Fibroblast of skin of left biceps (primary cell): ENCODE data around the gene ANXA7.
A peak's percentile ranks its signal among the peaks of the same experiment; 100 is the strongest.
"Not testable (repeated sequence)": the region's sequence is repeated elsewhere in the genome, so short reads cannot be mapped to it uniquely, and the experiment has no call there.

Source experiments
- DNase-seq, 2 experiments: peaks; one replicate each; pipeline ENCODE4 v3.0.0-alpha.2; 2013; ENCODE audit warnings: low read depth in 2 of 2

Gene ANXA7

DNA sequence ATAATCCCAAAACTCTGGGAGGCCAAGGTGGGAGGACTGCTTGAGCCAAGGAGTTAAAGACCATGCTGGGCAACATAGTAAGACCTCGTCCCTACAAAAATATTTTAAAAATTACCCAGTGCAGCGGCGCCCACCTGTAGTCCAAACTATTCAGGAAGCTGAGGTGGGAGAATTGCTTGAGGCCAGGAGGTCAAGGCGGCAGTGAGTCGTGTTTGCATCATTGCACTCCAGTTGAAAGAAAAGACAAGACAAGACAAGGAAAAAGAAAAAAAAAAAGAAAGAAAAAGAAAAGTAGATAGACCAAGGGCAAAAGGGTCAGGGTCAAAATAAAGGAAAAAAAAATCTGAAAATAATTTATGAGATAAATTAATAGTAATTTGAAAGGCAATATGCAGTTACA is 5.8 kb downstream of the ANXA7 start:
- no peak for DNase-seq

DNA sequence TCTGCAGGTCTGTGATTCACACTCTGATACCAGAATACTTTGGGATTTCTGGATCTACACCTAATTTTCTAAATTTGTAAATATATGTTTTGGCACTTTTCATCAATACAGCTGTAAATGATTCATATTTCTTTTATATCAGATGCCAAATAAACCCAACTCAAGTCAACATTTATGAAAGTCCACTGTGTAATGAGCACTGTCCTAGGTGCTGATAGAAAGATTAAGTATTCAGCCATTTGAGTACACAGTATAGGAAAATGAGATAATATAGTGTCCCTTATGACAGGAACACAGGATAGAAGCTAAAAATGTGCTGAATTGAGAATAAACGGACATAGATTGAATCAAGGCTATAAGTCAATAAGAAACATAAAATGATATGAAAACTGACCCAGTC is 6.4 kb downstream of the ANXA7 start:
- no peak for DNase-seq

DNA sequence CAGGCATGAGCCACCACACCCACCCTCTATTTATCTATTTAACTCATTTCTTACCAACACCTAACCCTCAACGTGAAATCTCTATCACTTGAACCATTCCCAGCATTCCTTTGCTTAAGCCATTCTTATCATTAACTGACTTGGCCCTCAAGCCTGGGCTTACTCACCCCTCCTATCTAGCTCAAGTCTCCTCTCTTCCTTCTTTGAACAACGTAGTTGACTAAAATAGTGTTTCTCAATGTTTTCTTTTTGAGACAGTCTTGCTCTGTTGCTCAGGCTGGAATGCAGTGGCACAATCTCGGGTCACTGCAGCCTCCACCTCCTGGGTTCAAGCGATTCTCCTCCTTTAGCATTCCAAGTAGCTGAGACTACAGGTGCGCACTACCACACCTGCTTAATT is 7.0 kb downstream of the ANXA7 start:
- no peak for DNase-seq

DNA sequence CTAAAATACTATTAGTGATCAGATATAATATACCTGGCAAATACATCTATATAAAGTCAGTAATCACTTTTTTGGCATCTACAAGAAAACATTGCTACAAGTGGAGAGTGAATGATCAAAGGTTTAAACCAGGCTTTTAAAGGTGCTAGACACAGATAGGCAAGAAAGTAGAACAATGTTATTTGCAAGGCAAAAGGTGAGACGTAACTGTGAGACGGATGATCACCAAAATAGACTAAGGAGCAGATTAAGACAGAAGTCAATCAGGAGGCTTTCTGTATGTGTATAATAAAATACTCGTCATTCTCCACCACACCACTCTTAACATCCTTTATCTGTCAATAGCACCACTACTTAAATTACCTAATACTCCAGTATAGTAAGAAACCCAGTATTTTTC is 8.3 kb downstream of the ANXA7 start:
- DNase-seq = no peak

DNA sequence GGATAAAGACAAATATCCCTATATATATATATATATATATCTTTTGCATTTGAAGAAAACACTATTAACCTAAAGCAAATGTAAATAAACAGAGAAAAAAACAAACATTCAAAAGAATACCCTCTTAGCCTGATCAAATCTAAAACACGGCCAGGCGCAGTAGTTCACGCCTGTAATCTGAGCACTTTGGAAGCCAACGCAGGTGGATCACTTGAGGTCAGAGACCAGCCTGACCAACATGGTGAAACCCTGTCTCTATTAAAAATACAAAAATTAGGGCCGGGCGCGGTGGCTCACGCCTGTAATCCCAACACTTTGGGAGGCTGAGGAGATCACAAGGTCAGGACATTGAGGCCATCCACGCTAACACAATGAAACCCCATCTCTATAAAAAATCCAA is 9.2 kb downstream of the ANXA7 start:
- no peak for DNase-seq

DNA sequence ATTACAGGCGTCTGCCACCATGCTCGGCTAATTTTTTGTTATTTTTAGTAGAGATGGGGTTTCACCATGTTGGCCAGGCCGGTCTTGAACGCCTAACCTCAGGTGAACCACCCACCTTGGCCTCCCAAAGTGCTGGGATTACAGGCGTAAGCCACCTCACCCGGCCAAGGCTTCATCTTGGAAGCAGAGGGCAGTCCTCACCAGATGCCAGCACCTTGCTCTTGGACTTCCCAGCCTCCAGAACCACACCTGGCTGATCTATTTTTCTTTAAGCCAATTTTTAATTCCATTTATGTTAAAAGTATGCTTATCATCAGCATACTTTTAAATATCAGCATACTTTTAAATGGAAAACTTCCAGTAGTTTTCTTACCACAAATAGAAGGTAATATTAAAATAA is 12.2 kb downstream of the ANXA7 start:
- DNase-seq = no peak

DNA sequence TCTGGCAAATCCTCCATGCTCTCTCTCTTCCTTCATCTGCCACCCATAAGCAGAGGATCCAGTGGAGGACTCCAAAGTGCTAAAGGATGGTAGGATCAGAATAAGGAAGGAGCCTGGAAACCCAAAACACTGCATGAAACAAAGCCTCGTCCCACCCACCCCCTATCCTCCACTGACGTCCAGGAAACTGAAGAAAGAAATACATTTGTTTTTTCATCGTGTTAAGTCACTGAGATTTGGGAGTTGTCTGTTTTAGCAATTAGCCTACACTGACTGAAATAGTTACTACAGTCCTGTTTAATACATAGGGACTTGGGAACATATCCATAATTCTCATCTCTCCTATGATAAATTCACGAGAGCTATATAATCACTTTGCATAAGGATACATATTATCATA is 14.8 kb downstream of the ANXA7 start:
- DNase-seq = no peak

DNA sequence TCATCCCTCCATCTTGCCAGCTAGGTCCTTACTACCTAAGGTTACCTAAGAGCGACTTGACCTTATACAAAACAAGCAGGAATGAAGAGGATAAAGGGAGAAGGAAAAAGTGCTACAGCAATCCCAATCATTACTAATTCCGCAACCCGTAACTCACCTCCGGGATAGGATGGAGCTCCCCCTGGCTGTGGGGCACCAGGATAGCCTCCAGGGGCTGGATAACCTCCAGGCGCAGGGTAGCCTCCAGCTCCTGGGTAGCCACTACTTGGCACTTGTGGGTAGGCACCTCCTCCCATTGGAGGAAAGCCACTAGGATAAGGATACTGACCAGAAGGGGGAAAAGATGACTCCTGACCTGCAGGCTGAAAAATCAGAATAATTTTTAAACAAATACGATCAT is 15.8 kb downstream of the ANXA7 start:
- no peak for DNase-seq

DNA sequence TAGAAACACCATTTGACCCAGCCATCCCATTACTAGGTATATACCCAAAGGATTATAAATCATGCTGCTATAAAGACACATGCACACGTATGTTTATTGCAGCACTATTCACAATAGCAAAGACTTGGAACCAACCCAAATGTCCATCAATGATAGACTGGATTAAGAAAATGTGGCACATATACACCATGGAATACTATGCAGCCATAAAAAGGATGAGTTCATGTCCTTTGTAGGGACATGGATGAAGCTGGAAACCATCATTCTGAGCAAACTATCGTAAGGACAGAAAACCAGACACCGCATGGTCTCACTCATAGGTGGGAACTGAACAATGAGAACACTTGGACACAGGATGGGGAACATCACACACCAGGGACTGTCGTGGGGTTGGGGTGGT is 19.5 kb downstream of the ANXA7 start:
- DNase-seq = not testable (repeated sequence)

DNA sequence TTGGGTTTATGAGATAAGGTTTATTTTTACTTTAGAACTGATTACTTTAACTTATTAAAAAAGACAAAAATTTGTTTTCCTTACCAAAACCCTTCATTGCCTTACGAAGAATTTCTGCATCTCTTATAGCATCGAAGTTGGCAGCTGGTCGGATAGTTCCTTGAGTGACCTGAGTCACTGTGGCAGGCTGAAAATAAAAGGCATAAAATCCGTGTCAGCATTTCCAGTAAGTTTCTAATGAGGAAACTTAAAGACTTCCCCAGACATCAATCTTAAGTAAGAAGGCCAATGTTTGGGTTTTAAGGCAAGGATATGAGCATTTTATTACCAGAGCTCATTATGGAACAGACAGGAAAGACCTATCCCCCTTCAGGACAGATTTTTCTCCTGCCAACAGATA is 25.6 kb downstream of the ANXA7 start:
- DNase-seq = no peak

DNA sequence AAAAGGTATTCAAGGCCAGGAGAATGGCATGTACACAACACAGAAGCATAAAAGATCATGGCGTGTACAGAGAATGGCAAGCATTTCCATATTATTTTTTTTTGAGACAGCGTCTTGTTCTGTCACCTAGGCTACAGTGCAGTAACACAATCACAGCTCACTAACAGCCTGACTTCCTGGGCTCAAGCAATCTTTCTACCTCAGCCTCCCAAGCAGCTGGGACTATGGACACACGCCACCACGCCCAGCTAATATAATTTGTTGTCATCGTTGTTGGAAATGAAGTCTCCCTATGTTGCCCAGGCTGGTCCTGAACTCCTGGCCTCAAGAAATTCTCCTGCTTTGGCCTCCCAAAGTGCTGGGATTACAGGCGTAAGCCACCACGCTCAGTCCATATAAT is 27.3 kb downstream of the ANXA7 start:
- DNase-seq = no peak

DNA sequence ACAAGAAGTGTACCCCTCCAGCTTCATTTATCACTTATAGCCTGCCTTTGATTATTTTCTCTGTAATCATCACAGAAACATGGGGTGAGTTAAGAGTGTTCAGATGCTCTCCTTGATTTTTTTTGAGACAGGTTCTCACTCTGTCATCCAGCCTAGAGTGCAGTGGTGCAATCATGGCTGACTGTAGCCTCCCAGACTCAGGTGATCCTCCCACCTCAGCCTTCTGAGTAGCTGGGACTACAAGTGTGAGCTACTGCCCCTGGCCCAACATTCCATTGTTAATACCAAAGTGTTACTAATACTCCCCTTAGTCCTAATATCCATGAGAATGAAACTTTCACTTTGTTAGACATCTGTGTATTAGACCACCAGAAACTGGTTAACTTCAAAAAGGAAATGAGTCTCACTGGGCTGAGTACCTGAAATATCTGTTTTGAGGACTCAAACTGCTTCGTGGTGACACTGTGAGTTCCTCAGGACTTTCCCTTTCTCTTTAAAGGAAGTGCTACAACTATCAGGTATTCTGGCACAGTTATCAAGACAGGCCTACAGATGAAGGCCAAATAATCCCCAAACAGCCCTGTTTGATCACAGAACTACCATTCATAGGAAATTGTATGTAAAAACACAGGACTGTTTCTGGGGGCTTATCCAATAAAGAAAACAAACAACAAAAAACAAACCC is 34.7 kb downstream of the ANXA7 start:
- DNase-seq = no peak

DNA sequence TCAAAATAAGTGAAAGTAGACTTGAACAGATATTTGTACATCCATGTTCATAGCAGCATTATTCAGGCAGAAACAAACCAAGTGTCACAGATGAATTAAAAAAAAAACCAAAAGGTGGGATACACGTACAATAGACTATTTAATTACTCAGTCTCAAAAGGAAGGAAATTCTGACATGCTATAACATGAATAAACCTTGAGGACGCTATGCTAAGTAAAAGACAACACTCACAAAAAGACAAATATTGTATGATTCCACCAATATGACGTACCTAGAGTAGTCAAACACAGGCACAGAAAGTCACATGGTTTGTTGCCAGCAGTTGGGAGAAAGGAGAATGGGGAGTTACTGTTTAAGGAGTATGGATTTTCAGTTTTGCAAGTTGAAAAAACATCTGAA is 37.2 kb downstream of the ANXA7 start:
- DNase-seq = no peak

DNA sequence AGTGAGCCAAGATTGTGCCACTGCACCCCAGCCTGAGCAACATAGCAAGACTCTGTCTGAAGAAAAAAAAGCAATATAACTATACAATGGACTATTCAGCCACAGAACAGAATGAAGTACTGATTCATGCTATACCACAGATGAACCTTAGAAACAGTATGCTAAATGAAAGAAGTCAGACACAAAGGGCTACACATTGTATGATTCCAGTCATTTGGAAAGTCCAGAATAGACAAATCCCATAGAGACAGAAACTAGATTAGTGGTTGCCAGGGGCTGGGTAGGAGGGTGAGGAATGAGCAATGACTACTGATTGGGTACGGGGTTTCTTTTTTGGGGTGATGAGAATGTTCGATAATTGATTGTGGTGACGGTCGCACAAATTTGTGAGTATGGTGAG is 45.6 kb downstream of the ANXA7 start:
- no peak for DNase-seq

DNA sequence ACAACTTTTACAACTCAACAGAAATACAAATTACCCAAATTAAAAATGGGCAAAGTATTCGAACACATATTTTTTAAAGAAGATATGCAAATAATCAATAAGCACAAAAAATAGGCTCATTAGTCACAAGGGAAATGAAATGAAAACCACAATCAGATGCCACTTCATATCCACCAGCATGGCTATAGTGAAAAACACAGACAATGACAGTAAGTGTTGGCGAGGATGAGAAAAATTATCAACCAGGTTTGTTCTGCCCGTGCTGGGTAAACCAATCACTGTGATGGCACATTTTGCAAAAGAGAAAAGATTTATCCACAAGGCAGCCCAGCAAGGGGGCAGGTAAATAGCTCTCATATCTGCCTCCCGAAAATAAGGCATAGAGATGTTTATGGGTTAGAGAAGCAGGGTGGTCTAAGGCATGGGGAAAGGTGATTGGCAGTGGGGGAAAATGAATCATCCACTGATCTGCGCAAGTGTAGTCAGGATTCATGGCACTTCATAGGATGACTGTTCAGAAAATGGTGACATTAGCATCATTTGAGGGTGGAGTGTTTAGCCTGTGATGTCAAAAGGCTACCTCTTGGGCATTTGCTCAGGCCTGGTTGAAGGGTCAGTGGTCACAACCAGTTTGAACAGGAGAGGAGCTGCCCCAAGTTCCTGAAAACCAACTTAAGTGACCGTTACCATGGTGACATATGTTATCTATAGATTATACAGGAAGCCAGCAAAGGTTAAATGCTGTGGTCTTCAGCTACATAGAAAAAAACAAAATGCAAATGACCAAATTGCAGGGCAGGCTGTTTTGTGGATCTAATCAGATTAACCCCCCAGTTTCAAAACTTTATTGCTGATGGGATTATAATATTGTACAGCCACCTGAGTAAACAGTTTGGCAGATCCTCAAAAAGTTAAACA is 47.2 kb downstream of the ANXA7 start:
- DNase-seq = no peak

DNA sequence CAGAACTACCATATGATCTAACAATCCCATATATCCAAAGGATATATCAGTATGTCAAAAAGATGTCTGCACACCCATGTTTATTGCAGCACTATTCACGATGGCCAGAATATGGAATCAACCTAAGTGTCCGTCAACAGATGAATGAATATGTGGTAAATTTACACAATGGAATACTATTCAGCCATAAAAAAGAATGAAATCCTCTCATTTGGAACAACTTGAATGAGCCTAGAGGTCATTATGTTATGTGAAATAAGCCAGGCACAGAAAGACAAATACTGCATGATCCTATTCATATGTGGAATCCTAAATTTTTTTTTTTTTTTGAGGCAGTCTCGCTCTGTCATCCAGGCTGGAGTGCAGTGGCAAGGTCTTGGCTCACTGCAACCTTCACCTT is 48.9 kb downstream of the ANXA7 start:
- no peak for DNase-seq

DNA sequence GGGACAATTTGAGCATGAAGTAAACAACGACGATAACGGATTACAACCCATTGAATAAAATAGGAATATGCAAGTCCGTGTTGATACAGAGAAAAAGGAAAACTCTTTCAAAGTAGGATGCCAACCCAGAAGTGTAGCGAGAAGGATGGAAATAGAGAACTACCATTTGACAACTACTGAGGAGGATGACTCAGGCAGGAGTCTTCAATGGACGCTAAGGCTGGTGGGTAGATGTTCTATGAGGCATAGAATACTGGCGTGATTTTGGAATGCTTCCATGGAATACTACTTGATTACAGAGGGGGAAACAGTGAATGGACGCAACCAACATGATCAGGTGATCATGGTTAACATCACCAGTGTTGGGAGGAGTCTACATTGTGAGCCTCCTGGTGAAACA is 54.4 kb downstream of the ANXA7 start:
- no peak for DNase-seq

DNA sequence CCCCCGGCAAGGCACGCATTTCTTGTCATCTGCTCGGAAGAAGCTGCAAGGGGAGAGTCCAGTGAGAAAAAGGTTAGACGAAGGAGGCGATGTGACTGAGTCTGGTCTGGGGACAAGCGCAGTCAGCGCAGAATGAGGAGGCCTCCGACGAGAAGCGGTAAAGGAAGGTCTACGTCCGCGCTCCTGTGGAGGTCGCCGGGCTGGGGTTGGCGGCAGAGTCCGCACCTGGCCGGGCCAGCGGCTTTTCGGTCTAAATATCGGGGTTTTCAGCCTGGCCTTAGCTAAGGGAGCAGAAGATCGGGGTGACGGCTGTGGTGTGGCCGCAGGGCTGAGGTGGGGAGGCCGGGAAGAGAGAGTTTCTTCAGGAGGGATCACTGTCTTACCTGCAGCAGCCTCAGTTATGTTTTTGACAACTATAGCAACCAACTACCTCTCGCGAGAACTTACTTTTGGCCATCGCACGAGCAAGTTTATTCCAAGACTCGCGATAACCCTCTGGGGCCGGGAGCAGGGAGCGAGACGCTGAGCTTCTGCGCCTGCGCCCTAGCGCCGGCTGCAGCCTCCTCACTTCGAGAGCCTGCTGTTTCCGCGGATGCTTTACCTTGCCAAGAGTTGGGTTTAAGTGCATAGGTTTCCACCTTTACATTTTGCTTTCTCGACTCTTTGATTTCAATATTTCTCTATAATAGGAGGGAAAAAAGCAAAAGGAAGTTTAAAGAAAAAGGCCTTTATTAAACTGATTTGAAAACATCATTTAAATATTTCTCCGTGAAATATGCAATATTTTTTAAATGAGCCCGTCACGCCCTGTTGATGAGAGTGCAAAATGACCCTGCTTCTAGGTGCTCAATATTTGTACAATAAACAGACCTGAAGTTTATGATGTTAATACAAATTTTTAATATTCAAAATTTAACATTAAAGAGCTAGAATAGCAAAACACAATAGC is 55.3 kb downstream of the ANXA7 start, which contains the start of gene CFAP70:
TSS of gene CFAP70 (minus strand) at position 534 of the 949 bp plus-strand sequence. CDS start 4,068 bp downstream, outside the sequence.
- peak; percentile 90 for DNase-seq

DNA sequence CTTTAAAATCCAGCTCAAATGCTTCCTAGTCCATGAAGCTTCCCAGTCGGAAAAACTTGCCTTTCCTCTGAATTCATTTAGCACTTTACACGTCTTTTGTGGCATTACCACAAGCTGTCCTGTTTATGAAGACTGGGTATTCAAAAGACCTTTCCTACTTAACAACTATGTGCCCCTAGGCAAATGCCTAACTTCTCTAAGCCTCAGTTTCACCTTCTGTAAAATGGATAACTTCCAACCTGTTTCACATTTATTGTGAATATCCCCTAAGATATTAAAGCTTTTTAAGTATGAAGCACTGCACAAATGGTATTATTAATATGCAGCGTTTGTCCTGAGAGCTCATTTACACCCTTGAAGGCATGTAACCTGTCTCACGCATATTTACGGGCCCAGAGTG is 56.0 kb downstream of the ANXA7 start:
- DNase-seq = no peak

DNA sequence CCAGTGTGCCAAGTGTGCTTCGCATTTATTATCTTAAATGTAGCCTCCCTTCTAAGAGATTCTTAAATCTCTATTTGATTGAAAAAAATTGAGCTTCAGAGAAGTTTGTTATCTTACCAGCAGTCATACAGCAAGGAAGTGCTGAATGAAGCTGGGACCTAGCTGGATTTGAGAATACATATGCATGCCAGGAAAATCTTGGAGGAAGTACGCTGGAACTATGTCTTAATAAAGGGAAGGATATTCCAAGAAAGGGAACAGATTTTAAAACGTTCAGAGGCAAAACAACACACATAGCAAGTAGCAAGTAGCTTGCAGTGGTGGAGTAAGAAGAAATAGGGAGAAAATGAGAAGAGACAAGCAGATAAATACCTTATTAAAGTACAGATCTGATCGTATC is 56.7 kb downstream of the ANXA7 start:
- no peak for DNase-seq

DNA sequence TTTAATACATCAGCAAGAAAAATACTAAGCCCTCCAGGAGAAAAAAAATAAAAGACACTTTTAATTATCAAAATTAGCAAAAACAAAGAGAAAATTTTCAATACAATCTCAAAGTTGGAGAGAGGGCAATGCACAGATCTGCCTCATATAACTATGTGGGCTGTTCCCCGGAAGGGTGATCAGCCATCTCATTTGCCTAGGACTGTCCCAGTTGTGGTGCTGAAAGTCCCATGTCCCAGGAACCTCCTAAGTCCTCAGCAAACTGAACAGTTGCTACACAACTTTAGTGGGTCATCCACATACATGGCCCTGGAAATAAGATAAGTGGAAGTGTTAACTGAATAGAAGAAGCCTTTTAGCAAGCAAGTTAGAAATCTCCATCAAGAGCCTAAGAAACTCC is 69.6 kb downstream of the ANXA7 start:
- no peak for DNase-seq

DNA sequence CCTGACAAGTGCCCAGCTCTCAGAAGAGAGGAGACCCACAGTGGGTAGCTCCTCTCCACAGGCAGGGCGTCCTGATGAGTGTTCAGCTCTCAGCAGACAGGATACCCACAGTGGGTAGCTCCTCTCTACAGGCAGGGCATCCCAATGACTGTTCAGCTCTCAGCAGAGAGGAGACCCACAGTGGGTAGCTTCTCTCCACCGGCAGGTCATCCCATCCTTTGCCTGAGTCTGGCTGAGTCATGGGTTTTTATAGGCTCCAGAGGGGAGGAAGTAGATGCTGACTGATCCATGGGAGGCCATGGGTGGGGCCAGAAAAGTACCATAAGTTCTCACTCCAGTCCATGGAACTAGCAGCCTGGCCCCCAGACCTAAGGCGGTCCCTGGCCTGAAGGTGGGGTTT is 73.7 kb downstream of the ANXA7 start:
- no peak for DNase-seq
